ENCODE measurements around the gene CYB561D2. TPM values are rescaled to one million over a fixed set of nuclear protein-coding genes. Genes with fewer than 3 reads are reported as not detected.

CYB561D2 gene
- total and polyA plus RNA-seq, 2 donors (not counting 1 experiment from before 2014, with no cell fraction given), result 39.5 to 78.9 TPM

DNA sequence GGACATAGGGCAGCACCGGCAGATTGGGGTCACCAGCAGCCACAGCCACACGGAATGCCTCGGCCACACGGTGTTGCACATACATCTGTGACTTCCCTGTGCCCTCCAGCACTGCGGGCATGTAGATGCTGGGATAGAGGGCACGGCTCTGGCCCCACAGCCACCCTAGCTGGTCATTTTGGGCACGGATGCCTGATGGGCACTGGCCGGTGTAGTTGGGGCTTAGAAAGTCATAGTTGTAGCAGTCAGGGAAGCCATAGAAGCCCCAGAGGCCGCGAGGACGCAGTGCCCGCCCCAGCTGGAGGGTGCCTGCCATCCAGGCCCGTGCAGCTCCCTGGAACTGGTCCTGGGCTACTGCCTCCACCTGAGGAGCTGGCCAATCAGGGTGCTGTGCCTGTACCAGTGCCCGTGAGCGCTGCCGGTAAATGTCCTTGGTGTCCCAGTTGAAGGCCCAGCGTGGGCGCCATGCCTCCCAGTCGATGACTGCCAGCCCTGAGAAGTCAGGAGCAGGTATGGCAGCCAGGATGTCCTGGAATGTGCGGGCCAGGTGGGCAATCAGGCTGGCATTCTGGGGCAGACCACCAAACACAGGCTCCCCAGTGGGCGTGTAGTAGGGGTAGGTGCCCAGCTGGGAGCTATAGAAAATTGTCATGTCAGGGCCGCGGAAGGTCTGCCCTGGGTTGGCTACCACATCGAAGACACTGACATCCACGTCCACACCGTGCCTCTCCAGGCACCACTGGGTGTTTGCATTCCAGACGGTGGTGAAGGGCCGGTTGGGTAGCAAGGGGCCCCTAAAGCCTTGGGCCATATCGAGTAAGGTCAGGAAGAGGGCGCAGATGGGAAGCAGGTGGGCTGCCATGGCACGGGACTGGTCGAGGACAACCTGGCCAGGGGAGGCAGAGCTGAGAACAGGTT is 48.3 kb upstream of the CYB561D2 start:
- peaks cover 37% of the 10 kb centered on the region for H3K4me1 Mint-ChIP-seq
- Histone ChIP-seq H3K4me2 (replicated peaks; ENCODE audit: low read depth, low read length, poor library complexity, severe bottlenecking) (no peak overlapping the region), H4K20me1 (ENCODE audit: control insufficient read depth, insufficient read depth, low read length, poor library complexity, severe bottlenecking) (no peaks in the 10 kb centered on the region), H3K27ac (ENCODE audit: low read length in 2 of 2) (no peak overlapping the region), H2AFZ (ENCODE audit: insufficient read depth, low read depth, low read length, poor library complexity, severe bottlenecking) (no peak overlapping the region), H3K9ac (ENCODE audit: low read length) (no peak overlapping the region), H3K36me3 (replicated peaks in 1 of 2; ENCODE audit: control extremely low read depth in 1 of 2, control insufficient read depth in 1 of 2, extremely low read depth in 1 of 2, insufficient read depth in 2 of 2, low read length in 1 of 2) (no peaks in the 10 kb centered on the region), H3K79me2 (ENCODE audit: control insufficient read depth, insufficient read depth, low read length) (peaks cover 13% of the 10 kb centered on the region), H3K27me3 (replicated peaks in 1 of 4; ENCODE audit: control extremely low read depth in 1 of 4, control insufficient read depth in 3 of 4, insufficient read depth in 4 of 4, low read length in 3 of 4) (no peaks in the 10 kb centered on the region), H3K4me3 (ENCODE audit: control extremely low read depth in 1 of 5, extremely low read depth in 1 of 5, insufficient read depth in 1 of 5, low read depth in 2 of 5, low read length in 4 of 5) (no peak overlapping the region), H3K4me1 (ENCODE audit: control insufficient read depth in 2 of 2, insufficient read depth in 2 of 2, low read length in 2 of 2) (peaks cover 18 to 29% of the 10 kb centered on the region in 2 donors), H3K9me3 (ENCODE audit: control extremely low read depth in 1 of 3, control insufficient read depth in 2 of 3, insufficient read depth in 1 of 3, low read length in 2 of 3) (peaks cover 0 to under 1% (median 0%) of the 10 kb centered on the region in 3 donors)
- WGBS (ENCODE audit: insufficient coverage), result 97% methylated on average over 31 of the region's 32 CpGs
- no peak for DNase-seq
- no peak overlapping the region for H3K27ac Mint-ChIP-seq
- ATAC-seq (ENCODE audit: low read depth), result no peak
- POLR2A ChIA-PET, result no interaction called here
- CTCF ChIA-PET, result interaction anchor here (0.5 to 1.1 kb wide), 3 partner anchors 12 to 52 kb away, joined by 3 to 4 read pairs (median 3); no protein-coding TSS in a partner anchor
- H3K27me3 Mint-ChIP-seq, result no peaks in the 10 kb centered on the region
- no peak for TF ChIP-seq EZH2 (IDR thresholded peaks at IDR 0.05; ENCODE audit: borderline replicate concordance, insufficient read depth, low read depth, low read length, poor library complexity, severe bottlenecking)
- TF ChIP-seq, protein P1, sequence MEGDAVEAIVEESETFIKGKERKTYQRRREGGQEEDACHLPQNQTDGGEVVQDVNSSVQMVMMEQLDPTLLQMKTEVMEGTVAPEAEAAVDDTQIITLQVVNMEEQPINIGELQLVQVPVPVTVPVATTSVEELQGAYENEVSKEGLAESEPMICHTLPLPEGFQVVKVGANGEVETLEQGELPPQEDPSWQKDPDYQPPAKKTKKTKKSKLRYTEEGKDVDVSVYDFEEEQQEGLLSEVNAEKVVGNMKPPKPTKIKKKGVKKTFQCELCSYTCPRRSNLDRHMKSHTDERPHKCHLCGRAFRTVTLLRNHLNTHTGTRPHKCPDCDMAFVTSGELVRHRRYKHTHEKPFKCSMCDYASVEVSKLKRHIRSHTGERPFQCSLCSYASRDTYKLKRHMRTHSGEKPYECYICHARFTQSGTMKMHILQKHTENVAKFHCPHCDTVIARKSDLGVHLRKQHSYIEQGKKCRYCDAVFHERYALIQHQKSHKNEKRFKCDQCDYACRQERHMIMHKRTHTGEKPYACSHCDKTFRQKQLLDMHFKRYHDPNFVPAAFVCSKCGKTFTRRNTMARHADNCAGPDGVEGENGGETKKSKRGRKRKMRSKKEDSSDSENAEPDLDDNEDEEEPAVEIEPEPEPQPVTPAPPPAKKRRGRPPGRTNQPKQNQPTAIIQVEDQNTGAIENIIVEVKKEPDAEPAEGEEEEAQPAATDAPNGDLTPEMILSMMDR (IDR thresholded peaks at IDR 0.05), result no peak
- H3K9me3 Mint-ChIP-seq (ENCODE audit: insufficient read depth), result no peaks in the 10 kb centered on the region
- intact Hi-C loops (cut with micrococcal nuclease), result no loop called here
- no peak overlapping the region for H3K4me3 Mint-ChIP-seq

Data from B cell (primary cell).